GM18861 (cell line): ENCODE measurements around the gene PNISR.
"Not testable (repeated sequence)": the region's sequence is repeated elsewhere in the genome, so short reads cannot be mapped to it uniquely, and the experiment has no call there.

ENCODE experiments used
- ATAC-seq: cut with Tn5 transposase; IDR thresholded peaks from one replicate; pipeline ENCODE4 v1.9.1; 2021; ENCODE audit not compliant: unreplicated experiment

PNISR gene

GRCh38 chr6:99424761-99425646 lies at the start of gene PNISR:
Gene PNISR, minus strand, starts transcription at chr6:99425308. Its CDS starts 10,649 bp downstream, at chr6:99414659.
- peak; percentile 82 for ATAC-seq

- ATAC-seq = no peak
Measured at GRCh38 chr6:99473730-99474129, 48.6 kb upstream of the PNISR start.

GRCh38 chr6:99471638-99472037 lies 46.5 kb upstream of the PNISR start:
- ATAC-seq = no peak

GRCh38 chr6:99467509-99468106 lies 42.5 kb upstream of the PNISR start:
- ATAC-seq = peak; percentile 62

- ATAC-seq = not testable (repeated sequence)
Measured at GRCh38 chr6:99459133-99459532, 34.0 kb upstream of the PNISR start.

- ATAC-seq = no peak
Measured at GRCh38 chr6:99458319-99458718, 33.2 kb upstream of the PNISR start.

GRCh38 chr6:99446076-99446475 lies 21.0 kb upstream of the PNISR start:
- no peak for ATAC-seq

- ATAC-seq = peak; percentile 89
Measured at GRCh38 chr6:99434702-99435530, 9.8 kb upstream of the PNISR start.

GRCh38 chr6:99432877-99433276 lies 7.8 kb upstream of the PNISR start:
- ATAC-seq = no peak

- no peak for ATAC-seq
Measured at GRCh38 chr6:99431901-99432300, 6.8 kb upstream of the PNISR start.

- no peak for ATAC-seq
Measured at GRCh38 chr6:99427988-99428387, 2.9 kb upstream of the PNISR start.

GRCh38 chr6:99426451-99426757 lies 1.3 kb upstream of the PNISR start:
- no peak for ATAC-seq

GRCh38 chr6:99425647-99426450 lies 741 bp upstream of the PNISR start:
- ATAC-seq = peak; percentile 36

- no peak for ATAC-seq
Measured at GRCh38 chr6:99424022-99424421, 1.1 kb downstream of the PNISR start.

- ATAC-seq = no peak
Measured at GRCh38 chr6:99422912-99423311, 2.2 kb downstream of the PNISR start.

GRCh38 chr6:99416892-99417767 lies 8.0 kb downstream of the PNISR start:
- peak; percentile 79 for ATAC-seq

GRCh38 chr6:99416226-99416625 lies 8.9 kb downstream of the PNISR start:
- no peak for ATAC-seq

- ATAC-seq = no peak
Measured at GRCh38 chr6:99415446-99415845, 9.7 kb downstream of the PNISR start.

GRCh38 chr6:99412065-99412464 lies 13.0 kb downstream of the PNISR start:
- no peak for ATAC-seq

GRCh38 chr6:99409672-99410071 lies 15.4 kb downstream of the PNISR start:
- ATAC-seq = no peak
